Mammary epithelial cell (primary cell): ENCODE results near the gene PIEZO2.

Experiments
- EZH2 ChIP-seq: IDR thresholded peaks from 2 replicates; pipeline ENCODE4 v1.6.1; 2012; ENCODE audit warnings: low read length, inconsistent platforms, borderline replicate concordance
- TF ChIP-seq, protein P1 (sequence below), 2 donors: IDR thresholded peaks in 1 of 2; conservative IDR thresholded peaks in 1 of 2; 2 replicates each; pipeline ENCODE4 v1.5.1; 2011 to 2012; ENCODE audit warnings: inconsistent platforms in 2 of 2, low read length in 2 of 2, mild to moderate bottlenecking in 2 of 2, control low read depth in 1 of 2, low read depth in 1 of 2; ENCODE audit not compliant: insufficient read depth in 1 of 2; ENCODE audit errors: extremely low read depth in 1 of 2

GRCh38 chr18:11147962-11148679 lies 1.2 kb downstream of the PIEZO2 start:
- TF ChIP-seq, protein P1, sequence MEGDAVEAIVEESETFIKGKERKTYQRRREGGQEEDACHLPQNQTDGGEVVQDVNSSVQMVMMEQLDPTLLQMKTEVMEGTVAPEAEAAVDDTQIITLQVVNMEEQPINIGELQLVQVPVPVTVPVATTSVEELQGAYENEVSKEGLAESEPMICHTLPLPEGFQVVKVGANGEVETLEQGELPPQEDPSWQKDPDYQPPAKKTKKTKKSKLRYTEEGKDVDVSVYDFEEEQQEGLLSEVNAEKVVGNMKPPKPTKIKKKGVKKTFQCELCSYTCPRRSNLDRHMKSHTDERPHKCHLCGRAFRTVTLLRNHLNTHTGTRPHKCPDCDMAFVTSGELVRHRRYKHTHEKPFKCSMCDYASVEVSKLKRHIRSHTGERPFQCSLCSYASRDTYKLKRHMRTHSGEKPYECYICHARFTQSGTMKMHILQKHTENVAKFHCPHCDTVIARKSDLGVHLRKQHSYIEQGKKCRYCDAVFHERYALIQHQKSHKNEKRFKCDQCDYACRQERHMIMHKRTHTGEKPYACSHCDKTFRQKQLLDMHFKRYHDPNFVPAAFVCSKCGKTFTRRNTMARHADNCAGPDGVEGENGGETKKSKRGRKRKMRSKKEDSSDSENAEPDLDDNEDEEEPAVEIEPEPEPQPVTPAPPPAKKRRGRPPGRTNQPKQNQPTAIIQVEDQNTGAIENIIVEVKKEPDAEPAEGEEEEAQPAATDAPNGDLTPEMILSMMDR (conservative IDR thresholded peaks at IDR 0.05 in 1 of 2, IDR thresholded peaks at IDR 0.05 in 1 of 2; ENCODE audit: extremely low read depth in 1 of 2, insufficient read depth in 1 of 2, low read depth in 1 of 2, low read length in 2 of 2), result no peak
- TF ChIP-seq EZH2, result no peak
